Endothelial cell of umbilical vein (primary cell): ENCODE measurements around the gene NUAK1. TPM values are rescaled to one million over a fixed set of nuclear protein-coding genes. Genes with fewer than 3 reads are reported as not detected.

Experiments
- BruUV-seq: library from RNA; stranded (reverse); fragments of 400-500 nt; replicated peaks from 2 replicates; lab custom pipeline; 2021; lab: Mats Ljungman, UMichigan
- CTCF ChIA-PET: fragments of 300-600, 350-600 bp; sonication (Branson Sonifier 250); formaldehyde crosslinking; loops from one replicate; lab custom pipeline; 2021; ENCODE audit warnings: antibody characterized with exemption, inconsistent platforms; lab: Charles Lee
- POLR2A ChIA-PET: fragments of 300-600, 350-600 bp; sonication (Branson Sonifier 250); formaldehyde crosslinking; loops from one replicate; lab custom pipeline; 2021; ENCODE audit warnings: antibody characterized with exemption, inconsistent platforms; lab: Charles Lee
- DNase-seq: peaks from one replicate; pipeline ENCODE4 v3.0.0-alpha.2; 2011; ENCODE audit warnings: low read depth, low spot score
- FAIRE-seq: peaks from 2 replicates; lab custom pipeline; 2011; peaks lifted over from hg19 to GRCh38; lab: Jason Lieb, UNC
- H2AFZ ChIP-seq: 2 replicates; pipeline ENCODE4 v1.6.0; 2012; ENCODE audit warnings: low read depth, low read length, control low read depth, inconsistent platforms
- H3K27ac ChIP-seq: 2 replicates; pipeline ENCODE4 v1.5.1; 2011; ENCODE audit warnings: low read depth, mild to moderate bottlenecking, control low read depth, low read length, moderate library complexity; ENCODE audit not compliant: insufficient read depth
- H3K27me3 ChIP-seq, 2 experiments: 2 replicates each; pipeline versions ENCODE4 v1.6.0 to v1.6.1; 2011; ENCODE audit warnings: low read length in 2 of 2, mixed read lengths in 1 of 2; ENCODE audit not compliant: control insufficient read depth in 2 of 2, insufficient read depth in 2 of 2
- H3K36me3 ChIP-seq, 2 experiments: 2 replicates in 1 of 2; 3 replicates in 1 of 2; pipeline ENCODE4 v1.5.1; 2011; ENCODE audit warnings: low read length in 2 of 2, mild to moderate bottlenecking in 1 of 2, moderate library complexity in 1 of 2; ENCODE audit not compliant: control insufficient read depth in 2 of 2, insufficient read depth in 2 of 2; ENCODE audit errors: extremely low read depth in 1 of 2
- H3K4me1 ChIP-seq: 3 replicates; pipeline ENCODE4 v1.5.1; 2011; ENCODE audit warnings: mild to moderate bottlenecking, low read length; ENCODE audit not compliant: control insufficient read depth, insufficient read depth; ENCODE audit errors: extremely low read depth
- H3K4me2 ChIP-seq: 2 replicates; pipeline ENCODE4 v1.6.1; 2011; ENCODE audit warnings: low read length, control low read depth, mixed read lengths; ENCODE audit not compliant: insufficient read depth
- H3K4me3 ChIP-seq, 3 experiments: fragments of 200-600 bp in 1 of 3; sonication (generic), shearing (Covaris generic) in 1 of 3; replicated peaks in 1 of 3; 2 replicates each; pipeline ENCODE4 v1.5.1; 2011 to 2016; ENCODE audit warnings: control low read depth in 3 of 3, low read length in 3 of 3, mild to moderate bottlenecking in 2 of 3, inconsistent platforms in 1 of 3, low read depth in 1 of 3, moderate library complexity in 1 of 3; ENCODE audit not compliant: insufficient read depth in 1 of 3
- H3K79me2 ChIP-seq: 2 replicates; pipeline ENCODE4 v1.6.0; 2012; ENCODE audit warnings: low read length, inconsistent platforms; ENCODE audit not compliant: control insufficient read depth, insufficient read depth
- H3K9ac ChIP-seq: replicated peaks from 2 replicates; pipeline ENCODE3; 2011; ENCODE audit warnings: low read length, control low read depth; ENCODE audit not compliant: insufficient read depth; ENCODE audit errors: extremely low read depth
- H3K9me1 ChIP-seq: replicated peaks from 3 replicates; pipeline ENCODE4 v1.6.0; 2011; ENCODE audit warnings: mild to moderate bottlenecking, low read length; ENCODE audit not compliant: control insufficient read depth, insufficient read depth; ENCODE audit errors: extremely low read depth
- H3K9me3 ChIP-seq: replicated peaks from 2 replicates; pipeline ENCODE4 v1.5.1; 2012; ENCODE audit warnings: low read length, inconsistent platforms; ENCODE audit not compliant: control insufficient read depth, insufficient read depth
- H4K20me1 ChIP-seq: replicated peaks from 2 replicates; pipeline ENCODE3; 2011; ENCODE audit warnings: mild to moderate bottlenecking, low read length; ENCODE audit not compliant: control insufficient read depth, insufficient read depth; ENCODE audit errors: extremely low read depth
- CTCF ChIP-seq, 2 donors: IDR thresholded peaks; 1 replicate in 1 of 2; 2 replicates in 1 of 2; pipeline ENCODE4 v1.5.1; 2011; ENCODE audit warnings: low read length in 2 of 2, mild to moderate bottlenecking in 2 of 2, moderate library complexity in 2 of 2, control low read depth in 1 of 2, inconsistent platforms in 1 of 2, low read depth in 1 of 2; ENCODE audit not compliant: insufficient read depth in 1 of 2; ENCODE audit errors: extremely low read depth in 1 of 2
- EZH2 ChIP-seq: IDR thresholded peaks from 2 replicates; pipeline ENCODE4 v1.6.1; 2012; ENCODE audit warnings: borderline replicate concordance, low read depth, mild to moderate bottlenecking, moderate library complexity, low read length, inconsistent platforms; ENCODE audit not compliant: severe bottlenecking
- FOS ChIP-seq: IDR thresholded peaks from 2 replicates; pipeline ENCODE4 v1.6.1; 2011; ENCODE audit warnings: mild to moderate bottlenecking, low read length, moderate library complexity, borderline replicate concordance; ENCODE audit not compliant: insufficient read depth
- GATA2 ChIP-seq: IDR thresholded peaks from 2 replicates; pipeline ENCODE4 v1.7.0; 2011; ENCODE audit warnings: low read depth, mild to moderate bottlenecking, moderate library complexity, mixed read lengths, low read length; ENCODE audit not compliant: insufficient read length, insufficient read depth
- JUN ChIP-seq: IDR thresholded peaks from 2 replicates; pipeline ENCODE4 v1.6.1; 2011; ENCODE audit warnings: borderline replicate concordance, low read depth; ENCODE audit not compliant: insufficient read length, insufficient read depth
- MYC ChIP-seq: IDR thresholded peaks from one replicate; pipeline ENCODE4 v1.6.1; 2011; ENCODE audit warnings: mild to moderate bottlenecking, low read depth, low read length
- POLR2A ChIP-seq: IDR thresholded peaks from 2 replicates; pipeline ENCODE4 v1.6.1; 2012; ENCODE audit warnings: low read depth, mild to moderate bottlenecking, control low read depth, low read length
- POLR2AphosphoS5 ChIP-seq: IDR thresholded peaks from 2 replicates; pipeline ENCODE4 v1.6.1; 2012; ENCODE audit warnings: low read depth, mild to moderate bottlenecking, control low read depth, low read length, moderate library complexity; ENCODE audit not compliant: insufficient read depth
- dilution Hi-C: fragments of 300-500 bp; cut with MboI; formaldehyde crosslinking; loops from one replicate; pipeline ENCODE4 v1.15.0; 2019; ENCODE audit warnings: low sequenced_read_pairs; ENCODE audit not compliant: extremely low pct_ligation_motif_present
- intact Hi-C: fragments of 100-400 bp; cut with micrococcal nuclease; formaldehyde crosslinking; loops from one replicate; pipeline ENCODE4 v1.10.0; 2022
- polyA plus RNA-seq, 4 experiments: library from polyadenylated mRNA; depleted of rRNA in 3 of 4; stranded (reverse) in 3 of 4; unstranded in 1 of 4; fragments of >200 nt; gene quantifications; 2 replicates each; pipeline versions ENCODE4 v1.2.1 to v1.2.3, GENCODE V29; 2011 to 2012; ENCODE audit warnings: missing spikeins in 1 of 4
- total RNA-seq: library from RNA; stranded (reverse); gene quantifications from 2 replicates; pipeline ENCODE4 v1.2.3, GENCODE V29; 2021
- TF ChIP-seq, protein P1 (sequence below): IDR thresholded peaks from 2 replicates; pipeline ENCODE4 v1.6.1; 2011; ENCODE audit not compliant: insufficient read depth, insufficient read length

The NUAK1 gene
- total and polyA plus RNA-seq, 2 donors (not counting 3 experiments of a cell fraction or from before 2014, with no cell fraction given), result 34.2 to 39.7 TPM

- FAIRE-seq, result no peak
- peaks cover 41% of the 10 kb centered on the region for H3K79me2 ChIP-seq
- H2AFZ ChIP-seq, result no peak overlapping the region
- no TSS peak for BruUV-seq
- H3K4me2 ChIP-seq, result no peak overlapping the region
- no peaks in the 10 kb centered on the region for H3K9me1 ChIP-seq
- no peak for TF ChIP-seq CTCF (IDR thresholded peaks at IDR 0.05; ENCODE audit: extremely low read depth in 1 of 2, insufficient read depth in 1 of 2, low read depth in 1 of 2, low read length in 2 of 2)
- no peak for TF ChIP-seq GATA2
- TF ChIP-seq EZH2, result no peak
- POLR2A ChIA-PET, result no interaction called here
- peaks cover 2 to 5% of the 10 kb centered on the region in 2 experiments for H3K36me3 ChIP-seq
- intact Hi-C loops, result no loop called here
- H4K20me1 ChIP-seq, result peaks cover 11% of the 10 kb centered on the region
- no peaks in the 10 kb centered on the region for H3K9me3 ChIP-seq
- no peak for DNase-seq
- dilution Hi-C loops, result no loop called here
- no peaks in the 10 kb centered on the region for H3K27me3 ChIP-seq
- CTCF ChIA-PET, result interaction anchor here (2.8 kb wide), 1 partner anchor 11 kb away, joined by 15 read pairs; no protein-coding TSS in a partner anchor
- no peak overlapping the region for H3K27ac ChIP-seq
- no peaks in the 10 kb centered on the region for H3K4me1 ChIP-seq
- no peak overlapping the region for H3K9ac ChIP-seq
- no peak overlapping the region for H3K4me3 ChIP-seq
Measured at GRCh38 chr12:106125351-106126095, 13.2 kb downstream of the NUAK1 start.

DNA sequence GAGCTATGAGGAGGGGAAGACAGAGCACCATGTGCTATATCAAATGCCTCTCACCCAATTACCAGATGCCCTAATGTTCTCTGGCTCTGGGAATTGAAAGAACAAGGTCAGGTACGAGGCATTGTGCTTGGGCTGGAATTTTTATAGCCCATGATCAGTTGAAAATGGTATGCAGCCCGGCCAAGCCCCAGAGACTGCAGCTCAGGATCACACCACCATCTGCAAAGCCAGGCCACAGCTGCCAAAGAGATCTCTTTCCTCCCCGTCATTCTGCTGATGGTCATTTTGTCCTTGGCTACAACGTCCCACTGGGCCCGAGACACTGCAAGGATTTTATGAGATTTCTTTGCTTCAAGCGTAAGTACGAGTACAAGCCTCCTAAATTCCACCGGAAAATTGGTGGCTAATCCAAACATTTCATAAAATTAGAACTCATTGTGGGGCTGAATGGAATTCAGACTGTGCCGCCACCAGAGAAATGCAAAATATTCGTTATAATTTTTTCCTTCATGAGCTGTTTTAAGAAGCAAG lies 15.1 kb downstream of the NUAK1 start:
- Histone ChIP-seq H3K9me1 (no peaks in the 10 kb centered on the region), H3K4me1 (no peaks in the 10 kb centered on the region), H4K20me1 (peaks cover 11% of the 10 kb centered on the region), H3K9ac (no peak overlapping the region), H3K9me3 (no peaks in the 10 kb centered on the region), H3K36me3 (peaks cover 2 to 5% of the 10 kb centered on the region in 2 experiments), H3K27me3 (no peaks in the 10 kb centered on the region), H3K79me2 (peaks cover 30% of the 10 kb centered on the region), H3K27ac (no peak overlapping the region), H3K4me2 (no peak overlapping the region), H3K4me3 (no peak overlapping the region), H2AFZ (no peak overlapping the region)
- TF ChIP-seq POLR2A (no peak), FOS (no peak), POLR2AphosphoS5 (no peak), GATA2 (no peak), CTCF (IDR thresholded peaks at IDR 0.05; ENCODE audit: extremely low read depth in 1 of 2, insufficient read depth in 1 of 2, low read depth in 1 of 2, low read length in 2 of 2) (no peak), EZH2 (no peak), JUN (no peak), MYC (no peak)
- TF ChIP-seq, protein P1, sequence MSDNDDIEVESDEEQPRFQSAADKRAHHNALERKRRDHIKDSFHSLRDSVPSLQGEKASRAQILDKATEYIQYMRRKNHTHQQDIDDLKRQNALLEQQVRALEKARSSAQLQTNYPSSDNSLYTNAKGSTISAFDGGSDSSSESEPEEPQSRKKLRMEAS, result no peak
- DNase-seq (no peak), FAIRE-seq (no peak)
- CTCF ChIA-PET, result interaction anchor here (0.8 to 1.4 kb wide), 2 partner anchors 8 to 45 kb away, joined by 3 read pairs; no protein-coding TSS in a partner anchor
- dilution Hi-C loops, result no loop called here
- POLR2A ChIA-PET, result no interaction called here
- intact Hi-C loops, result no loop called here
- BruUV-seq, result no TSS peak
